A673 (cell line): ENCODE measurements around the gene SMC4. TPM values are rescaled to one million over a fixed set of nuclear protein-coding genes. Genes with fewer than 3 reads are reported as not detected.

Source experiments
- BruUV-seq: library from RNA; stranded (reverse); fragments of 400-500 nt; replicated peaks from 2 replicates; lab custom pipeline; 2021; lab: Mats Ljungman, UMichigan
- CTCF ChIA-PET: fragments of 300-600 bp; sonication (Branson Sonifier 250); formaldehyde crosslinking; loops from one replicate; lab custom pipeline; 2022; ENCODE audit warnings: antibody characterized with exemption; lab: Charles Lee
- POLR2A ChIA-PET: fragments of 300-600 bp; sonication (Branson Sonifier 250); formaldehyde crosslinking; loops from one replicate; lab custom pipeline; 2022; ENCODE audit warnings: antibody characterized with exemption; ENCODE audit not compliant: low non-redundant PET; lab: Charles Lee
- DNase-seq: peaks from one replicate; pipeline ENCODE4 v3.0.0-alpha.2; 2015; ENCODE audit warnings: low spot score
- H3K27ac ChIP-seq: fragments of 200-600 bp; sonication (generic); 2 replicates; pipeline ENCODE4 v1.5.1; 2016; ENCODE audit warnings: mixed run types, low read depth, mild to moderate bottlenecking, mixed read lengths, antibody characterized with exemption, low read length; ENCODE audit not compliant: poor library complexity, severe bottlenecking
- H3K27me3 ChIP-seq: fragments of 200-600 bp; sonication (generic); replicated peaks from 2 replicates; pipeline ENCODE4 v1.6.1; 2017; ENCODE audit warnings: mixed run types, low read depth, mild to moderate bottlenecking, mixed read lengths, antibody characterized with exemption, low read length; ENCODE audit not compliant: insufficient read depth, poor library complexity
- H3K36me3 ChIP-seq: fragments of 200-600 bp; sonication (generic); 2 replicates; pipeline ENCODE4 v1.6.1; 2016; ENCODE audit warnings: mixed run types, mild to moderate bottlenecking, mixed read lengths, antibody characterized with exemption, low read length; ENCODE audit not compliant: insufficient read depth, poor library complexity, severe bottlenecking
- H3K4me1 ChIP-seq: fragments of 200-600 bp; sonication (generic); 2 replicates; pipeline ENCODE4 v1.6.1; 2017; ENCODE audit warnings: mixed run types, mild to moderate bottlenecking, mixed read lengths, antibody characterized with exemption, low read length; ENCODE audit not compliant: insufficient read depth, poor library complexity, severe bottlenecking
- H3K4me3 ChIP-seq: fragments of 200-600 bp; sonication (generic); 2 replicates; pipeline ENCODE4 v1.5.1; 2016; ENCODE audit warnings: low read depth, mixed run types, mild to moderate bottlenecking, mixed read lengths, low read length; ENCODE audit not compliant: poor library complexity, severe bottlenecking
- H3K9me3 ChIP-seq: fragments of 200-600 bp; sonication (generic); 2 replicates; pipeline ENCODE4 v1.6.1; 2016; ENCODE audit warnings: mixed run types, low read depth, mild to moderate bottlenecking, mixed read lengths, antibody characterized with exemption, low read length; ENCODE audit not compliant: poor library complexity, severe bottlenecking
- CTCF ChIP-seq: fragments of 300-800, 200-600 bp; sonication (generic); conservative IDR thresholded peaks from 2 replicates; pipeline ENCODE4 v1.5.1; 2017; ENCODE audit warnings: low read depth, mild to moderate bottlenecking, antibody characterized with exemption, low read length, moderate library complexity, mixed read lengths
- EZH2 ChIP-seq: fragments of 200-600 bp; sonication (generic); IDR thresholded peaks from 2 replicates; pipeline ENCODE4 v1.6.1; 2017; ENCODE audit warnings: borderline replicate concordance, low read depth, mild to moderate bottlenecking, mixed read lengths, antibody characterized with exemption, low read length; ENCODE audit not compliant: poor library complexity, severe bottlenecking
- intact Hi-C: fragments of 100-400 bp; cut with micrococcal nuclease; formaldehyde crosslinking; loops from one replicate; pipeline ENCODE4 v1.10.0; 2022; ENCODE audit not compliant: unreplicated experiment
- total RNA-seq: library from RNA; stranded (reverse); gene quantifications from 2 replicates; pipeline ENCODE4 v1.2.3, GENCODE V29; 2021

The SMC4 gene
- total RNA-seq, 1 experiment from 2014 or later = 209 TPM

DNA sequence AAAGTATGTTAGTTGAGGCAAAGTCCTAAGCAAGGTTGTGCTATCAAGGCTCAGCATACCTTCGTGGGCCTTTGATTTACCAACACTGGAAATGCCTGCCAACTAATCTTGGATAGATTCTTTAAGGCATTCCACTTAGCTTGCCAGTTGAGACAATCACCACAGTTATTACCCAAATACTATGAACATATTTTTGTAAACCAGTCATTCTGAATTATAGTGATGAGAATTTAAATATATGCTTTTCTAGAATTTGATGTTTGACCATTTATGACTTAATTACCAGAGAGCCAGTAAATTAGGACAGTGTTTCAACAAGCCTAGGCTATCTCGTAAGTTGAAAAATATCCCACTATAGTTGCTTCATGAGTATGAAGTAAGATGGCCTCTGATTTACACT lies 34.6 kb downstream of the SMC4 start:
- BruUV-seq = no TSS peak
- H3K36me3 ChIP-seq = peaks cover 90% of the 10 kb centered on the region
- H3K4me3 ChIP-seq = no peak overlapping the region
- H3K27me3 ChIP-seq = no peaks in the 10 kb centered on the region
- no peaks in the 10 kb centered on the region for H3K9me3 ChIP-seq
- CTCF ChIA-PET = no interaction called here
- POLR2A ChIA-PET = interaction anchor here (0.6 kb wide), 1 partner anchor 56 kb away, joined by 10 read pairs; no protein-coding TSS in a partner anchor
- no peak for TF ChIP-seq CTCF
- TF ChIP-seq EZH2 = no peak
- no peak for DNase-seq
- no peak overlapping the region for H3K27ac ChIP-seq
- intact Hi-C loops = loop anchor here (10.0 kb wide), 1 partner anchor 991 kb away; no protein-coding TSS in a partner anchor
- H3K4me1 ChIP-seq = no peaks in the 10 kb centered on the region

DNA sequence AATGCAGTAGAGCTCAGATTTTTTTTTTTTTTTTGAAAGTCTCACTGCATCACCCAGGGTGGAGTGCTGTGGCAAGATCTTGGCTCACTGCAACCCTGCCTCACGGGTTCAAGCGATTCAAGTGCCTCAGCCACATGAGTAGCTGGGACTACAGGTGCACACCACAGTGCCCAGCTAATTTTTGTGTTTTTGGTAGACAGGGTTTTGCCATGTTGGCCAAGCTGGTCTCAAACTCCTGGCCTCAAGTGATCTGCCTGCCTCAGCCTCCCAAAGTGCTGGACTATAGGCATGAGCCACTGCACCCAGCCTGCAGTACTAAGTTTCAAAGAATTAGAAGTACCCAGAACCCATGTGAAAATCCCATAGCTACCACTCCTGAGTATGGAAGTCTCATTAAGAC lies 35.6 kb downstream of the SMC4 start:
- no peak for DNase-seq
- H3K27me3 ChIP-seq = no peaks in the 10 kb centered on the region
- no peak overlapping the region for H3K4me3 ChIP-seq
- H3K9me3 ChIP-seq = no peaks in the 10 kb centered on the region
- no peak for TF ChIP-seq EZH2
- TF ChIP-seq CTCF = no peak
- no TSS peak for BruUV-seq
- intact Hi-C loops = loop anchor here (10.0 kb wide), 1 partner anchor 990 kb away; no protein-coding TSS in a partner anchor
- POLR2A ChIA-PET = interaction anchor here (0.5 to 0.7 kb wide), 2 partner anchors 26 to 128 kb away, joined by 5 to 12 read pairs; no protein-coding TSS in a partner anchor
- H3K4me1 ChIP-seq = no peaks in the 10 kb centered on the region
- CTCF ChIA-PET = no interaction called here
- peaks cover 79% of the 10 kb centered on the region for H3K36me3 ChIP-seq
- no peak overlapping the region for H3K27ac ChIP-seq

- H3K4me1 ChIP-seq = peaks cover 2% of the 10 kb centered on the region
- intact Hi-C loops = loop anchor here (10.0 kb wide), 1 partner anchor 989 kb away; no protein-coding TSS in a partner anchor
- ChIA-PET POLR2A (no interaction called here), CTCF (no interaction called here)
- no peaks in the 10 kb centered on the region for H3K9me3 ChIP-seq
- TF ChIP-seq CTCF = no peak
- no peak for TF ChIP-seq EZH2
- DNase-seq = no peak
- no peak overlapping the region for H3K27ac ChIP-seq
- peaks cover 73% of the 10 kb centered on the region for H3K36me3 ChIP-seq
- H3K4me3 ChIP-seq = no peak overlapping the region
- no peaks in the 10 kb centered on the region for H3K27me3 ChIP-seq
- BruUV-seq = no TSS peak
Observed at GRCh38 chr3:160435747-160436146, 36.3 kb downstream of the SMC4 start.
